GM06990 (cell line): ENCODE measurements around the gene POLN.

Experiments used
- DNase-seq: peaks from one replicate; pipeline ENCODE4 v3.0.0-alpha.2; 2011; ENCODE audit not compliant: insufficient read length; ENCODE audit errors: extremely low read depth
- H3K27me3 ChIP-seq: replicated peaks from 2 replicates; pipeline ENCODE4 v1.6.0; 2011; ENCODE audit warnings: low read length; ENCODE audit not compliant: control insufficient read depth, insufficient read depth
- H3K36me3 ChIP-seq: 2 replicates; pipeline ENCODE4 v1.5.1; 2011; ENCODE audit warnings: low read length; ENCODE audit not compliant: control insufficient read depth, insufficient read depth
- H3K4me3 ChIP-seq: replicated peaks from 2 replicates; pipeline ENCODE4 v1.5.1; 2011; ENCODE audit warnings: low read depth, mild to moderate bottlenecking, control low read depth, low read length
- TF ChIP-seq, protein P1 (sequence below): IDR thresholded peaks from 2 replicates; pipeline ENCODE4 v1.5.1; 2011; ENCODE audit warnings: low read length, control low read depth, mild to moderate bottlenecking, inconsistent platforms; ENCODE audit not compliant: insufficient read depth, poor library complexity, severe bottlenecking

POLN gene

DNA sequence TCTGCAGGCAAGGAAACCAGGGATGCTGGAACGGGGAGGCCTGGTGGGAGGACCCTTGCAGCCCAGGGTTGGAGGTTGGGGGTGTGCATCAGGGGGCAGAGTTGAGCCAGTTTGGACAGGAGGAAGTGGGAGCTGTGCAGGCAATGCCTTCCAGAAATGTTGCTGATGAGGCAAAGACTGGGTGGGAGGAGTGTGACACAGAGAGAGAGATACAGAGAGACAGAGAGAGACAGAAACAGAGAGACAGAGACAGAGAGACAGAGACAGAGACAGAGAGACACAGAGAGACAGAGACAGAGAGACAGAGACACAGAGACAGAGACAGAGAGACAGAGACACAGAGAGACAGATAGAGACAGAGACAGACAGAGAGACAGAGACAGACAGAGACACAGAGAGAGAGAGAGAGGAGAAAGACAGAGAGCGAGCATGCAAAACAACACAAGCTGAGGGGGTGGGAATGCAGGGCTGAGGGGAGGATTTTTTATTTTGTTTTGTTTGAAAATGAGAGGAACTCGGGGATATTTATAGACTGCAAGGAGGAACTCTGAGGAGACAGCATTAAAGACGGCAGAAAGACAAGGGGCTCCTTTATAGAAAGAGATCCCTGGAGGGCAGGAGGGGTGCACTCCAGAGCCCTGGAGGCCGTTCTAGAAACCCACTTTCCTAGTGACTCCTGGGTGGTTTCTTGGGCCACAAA is 1.9 kb upstream of the POLN start:
- no peak overlapping the region for H3K4me3 ChIP-seq
- no peaks in the 10 kb centered on the region for H3K27me3 ChIP-seq
- DNase-seq: no peak
- TF ChIP-seq, protein P1, sequence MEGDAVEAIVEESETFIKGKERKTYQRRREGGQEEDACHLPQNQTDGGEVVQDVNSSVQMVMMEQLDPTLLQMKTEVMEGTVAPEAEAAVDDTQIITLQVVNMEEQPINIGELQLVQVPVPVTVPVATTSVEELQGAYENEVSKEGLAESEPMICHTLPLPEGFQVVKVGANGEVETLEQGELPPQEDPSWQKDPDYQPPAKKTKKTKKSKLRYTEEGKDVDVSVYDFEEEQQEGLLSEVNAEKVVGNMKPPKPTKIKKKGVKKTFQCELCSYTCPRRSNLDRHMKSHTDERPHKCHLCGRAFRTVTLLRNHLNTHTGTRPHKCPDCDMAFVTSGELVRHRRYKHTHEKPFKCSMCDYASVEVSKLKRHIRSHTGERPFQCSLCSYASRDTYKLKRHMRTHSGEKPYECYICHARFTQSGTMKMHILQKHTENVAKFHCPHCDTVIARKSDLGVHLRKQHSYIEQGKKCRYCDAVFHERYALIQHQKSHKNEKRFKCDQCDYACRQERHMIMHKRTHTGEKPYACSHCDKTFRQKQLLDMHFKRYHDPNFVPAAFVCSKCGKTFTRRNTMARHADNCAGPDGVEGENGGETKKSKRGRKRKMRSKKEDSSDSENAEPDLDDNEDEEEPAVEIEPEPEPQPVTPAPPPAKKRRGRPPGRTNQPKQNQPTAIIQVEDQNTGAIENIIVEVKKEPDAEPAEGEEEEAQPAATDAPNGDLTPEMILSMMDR: no peak
- peaks cover 5% of the 10 kb centered on the region; the same call in 1 of the 2 replicates for H3K36me3 ChIP-seq

DNA sequence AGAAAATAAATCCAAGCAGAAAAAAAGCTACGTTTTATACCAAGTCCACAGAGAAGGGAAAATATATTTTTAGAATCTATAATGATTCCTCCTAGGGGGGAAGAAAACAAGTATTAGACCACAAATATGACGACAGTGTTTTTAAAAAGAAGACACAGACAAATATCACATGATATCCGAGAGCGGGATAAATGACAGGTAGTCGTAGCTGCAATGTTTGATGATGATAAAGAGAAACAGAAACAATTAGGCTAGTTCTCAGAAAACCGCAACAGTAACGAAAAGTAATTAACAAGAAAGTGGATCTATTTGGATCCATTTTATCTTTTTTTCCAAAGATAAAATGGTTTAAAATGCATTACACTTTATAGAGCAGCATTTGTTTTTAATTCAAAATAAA is 918 bp downstream of the POLN start:
- no peak for DNase-seq
- Histone ChIP-seq H3K4me3 (peak overlapping the region; percentile 99), H3K36me3 (no peaks in the 10 kb centered on the region; the same call in 1 of the 2 replicates), H3K27me3 (no peaks in the 10 kb centered on the region)
- TF ChIP-seq, protein P1: no peak

DNA sequence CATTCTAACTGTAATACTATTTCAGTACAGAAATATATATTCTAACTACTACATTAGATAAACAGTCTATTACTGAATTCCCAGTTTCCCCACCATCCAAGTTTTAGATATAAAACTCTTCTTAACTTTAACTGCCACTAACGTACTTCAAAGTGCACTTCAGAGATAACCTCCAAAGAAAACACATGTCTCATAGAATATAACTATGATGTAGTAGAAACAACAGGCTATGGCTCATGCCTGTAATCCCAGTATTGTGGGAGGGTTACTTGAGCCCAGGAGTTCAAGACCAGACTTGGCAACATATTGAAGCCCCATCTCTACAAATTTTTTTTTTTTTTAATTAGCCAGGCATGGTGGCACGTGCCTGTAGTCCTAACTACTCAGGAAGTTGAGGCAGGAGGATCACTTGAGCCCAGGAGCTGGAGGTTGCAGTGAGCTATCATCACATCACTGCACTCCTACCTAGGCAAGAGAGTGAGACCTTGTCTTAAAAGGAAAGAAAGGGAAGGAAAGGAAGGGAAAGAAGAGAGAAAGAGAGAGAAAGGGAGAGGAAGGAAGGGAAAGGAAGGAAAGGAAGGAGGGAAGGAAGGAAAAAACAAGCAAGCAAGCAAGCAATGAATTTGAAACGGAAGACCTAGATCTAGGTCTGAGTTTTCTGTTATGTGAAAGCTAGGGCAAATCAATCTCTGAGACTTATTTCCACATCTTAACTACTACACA is 4.8 kb downstream of the POLN start:
- DNase-seq: no peak
- Histone ChIP-seq H3K36me3 (peaks cover 2% of the 10 kb centered on the region), H3K4me3 (no peak overlapping the region), H3K27me3 (no peaks in the 10 kb centered on the region)
- TF ChIP-seq, protein P1: no peak

DNA sequence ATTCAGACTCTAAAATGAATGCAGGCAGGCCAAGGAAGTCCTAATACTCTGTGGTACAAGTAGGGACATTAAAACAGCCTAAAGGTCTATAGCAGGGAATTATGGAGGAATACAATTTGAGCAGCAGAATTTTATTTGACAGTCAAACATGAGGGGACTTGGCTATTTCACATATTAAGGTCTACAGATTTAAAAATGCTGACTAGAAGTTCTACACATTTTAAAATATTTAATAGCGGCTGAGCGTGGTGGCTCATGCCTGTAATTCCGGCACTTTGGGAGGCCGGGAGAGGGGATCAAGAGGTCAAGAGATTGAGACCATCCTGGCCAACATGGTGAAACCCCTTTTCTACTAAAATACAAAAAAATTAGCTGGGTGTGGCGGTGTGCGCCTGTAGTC is 10.8 kb downstream of the POLN start:
- TF ChIP-seq, protein P1: no peak
- Histone ChIP-seq H3K4me3 (no peak overlapping the region), H3K27me3 (no peaks in the 10 kb centered on the region), H3K36me3 (peaks cover 2% of the 10 kb centered on the region)
- DNase-seq: no peak

DNA sequence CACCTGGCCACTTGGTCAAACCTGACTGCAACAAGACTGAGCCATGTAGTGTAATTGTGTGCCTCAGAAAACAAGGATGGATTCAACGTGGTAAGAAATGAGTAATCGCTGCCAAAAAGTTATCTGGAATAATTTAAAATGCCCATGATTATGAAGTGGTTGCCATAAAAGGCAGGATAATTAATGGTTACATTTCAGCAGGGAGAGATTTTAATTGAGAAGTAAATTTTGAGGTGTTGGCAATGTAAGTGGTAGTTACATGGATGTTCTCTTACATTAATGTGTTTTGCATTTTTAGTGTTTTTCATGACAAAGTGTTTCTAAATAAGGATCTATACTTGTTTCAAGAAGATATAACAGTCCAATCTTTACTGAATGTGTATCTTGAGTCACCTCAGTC is 15.7 kb downstream of the POLN start:
- no peaks in the 10 kb centered on the region for H3K27me3 ChIP-seq
- H3K4me3 ChIP-seq: no peak overlapping the region
- no peak for DNase-seq
- peaks cover 2% of the 10 kb centered on the region; the same call in 1 of the 2 replicates for H3K36me3 ChIP-seq
- TF ChIP-seq, protein P1: no peak
